ENCODE data around the gene OR4X1.

GRCh38 chr11:48244804-48245203 is 18.9 kb upstream of the OR4X1 start, which contains the start of gene OR4X2:
- TF ChIP-seq CTCF (IDR thresholded peaks at IDR 0.05) (no peak), POLR2A (IDR thresholded peaks at IDR 0.05) (no peak), EP300 (IDR thresholded peaks at IDR 0.05) (no peak)
